Measurements from ENCODE around the gene MIB2. TPM values are rescaled to one million over a fixed set of nuclear protein-coding genes. Genes with fewer than 3 reads are reported as not detected.

MIB2 gene
- total and polyA plus RNA-seq, 2 donors (not counting 1 experiment from before 2014, with no cell fraction given): 94.0 to 95.9 TPM

DNA sequence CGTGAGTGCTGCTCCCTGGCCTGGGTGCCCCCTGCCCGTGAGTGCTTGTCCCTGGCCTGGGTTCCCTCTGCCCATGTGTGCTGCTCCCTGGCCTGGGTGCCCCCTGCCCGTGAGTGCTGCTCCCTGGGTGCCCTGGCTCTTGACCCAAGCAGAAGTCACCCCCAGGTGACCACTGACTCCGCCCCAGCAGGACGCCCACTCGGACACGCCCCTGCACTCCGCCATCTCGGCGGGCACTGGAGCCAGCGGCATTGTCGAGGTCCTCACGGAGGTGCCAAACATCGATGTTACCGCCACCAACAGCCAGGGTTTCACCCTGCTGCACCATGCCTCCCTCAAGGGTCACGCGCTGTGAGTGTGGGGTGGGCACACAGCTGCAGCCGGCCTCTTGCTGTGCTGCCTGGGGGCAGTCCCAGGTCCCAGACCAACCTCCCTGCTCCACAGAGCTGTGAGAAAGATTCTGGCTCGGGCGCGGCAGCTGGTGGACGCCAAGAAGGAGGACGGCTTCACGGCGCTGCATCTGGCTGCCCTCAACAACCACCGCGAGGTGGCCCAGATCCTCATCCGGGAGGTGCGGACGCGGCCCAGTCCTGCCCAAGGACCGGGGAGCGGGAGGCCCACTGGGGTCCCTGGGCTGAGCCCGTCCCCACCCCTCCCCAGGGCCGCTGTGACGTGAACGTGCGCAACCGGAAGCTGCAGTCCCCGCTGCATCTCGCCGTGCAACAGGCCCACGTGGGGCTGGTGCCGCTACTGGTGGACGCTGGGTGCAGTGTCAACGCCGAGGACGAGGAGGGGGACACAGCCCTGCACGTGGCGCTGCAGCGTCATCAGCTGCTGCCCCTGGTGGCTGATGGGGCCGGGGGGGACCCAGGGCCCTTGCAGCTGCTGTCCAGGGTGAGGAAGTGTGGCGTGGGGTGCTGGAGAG is 12.8 kb downstream of the MIB2 start:
- H3K4me3 Mint-ChIP-seq: no peak overlapping the region
- H3K4me2 ChIP-seq (replicated peaks; ENCODE audit: low read depth, low read length, poor library complexity, severe bottlenecking): peak overlapping the region; percentile 92

More for the DNA sequence above, 12.8 kb downstream of the MIB2 start:
- no peaks in the 10 kb centered on the region for H3K9me3 Mint-ChIP-seq (ENCODE audit: insufficient read depth)
- Histone ChIP-seq H2AFZ (ENCODE audit: insufficient read depth, low read depth, low read length, poor library complexity, severe bottlenecking) (no peak overlapping the region), H4K20me1 (ENCODE audit: control insufficient read depth, insufficient read depth, low read length, poor library complexity, severe bottlenecking) (no peaks in the 10 kb centered on the region), H3K27ac (ENCODE audit: low read length in 2 of 2) (no peak overlapping the region), H3K9ac (ENCODE audit: low read length) (no peak overlapping the region), H3K9me3 (ENCODE audit: control extremely low read depth in 1 of 3, control insufficient read depth in 2 of 3, insufficient read depth in 1 of 3, low read length in 2 of 3) (peaks cover 0 to 8% (median 0%) of the 10 kb centered on the region in 3 donors), H3K4me3 (ENCODE audit: control extremely low read depth in 1 of 5, extremely low read depth in 1 of 5, insufficient read depth in 1 of 5, low read depth in 2 of 5, low read length in 4 of 5) (no peak overlapping the region), H3K27me3 (replicated peaks in 1 of 4; ENCODE audit: control extremely low read depth in 1 of 4, control insufficient read depth in 3 of 4, insufficient read depth in 4 of 4, low read length in 3 of 4) (peaks cover 0 to 13% (median 4%) of the 10 kb centered on the region in 4 experiments), H3K36me3 (replicated peaks in 1 of 2; ENCODE audit: control extremely low read depth in 1 of 2, control insufficient read depth in 1 of 2, extremely low read depth in 1 of 2, insufficient read depth in 2 of 2, low read length in 1 of 2) (no peaks in the 10 kb centered on the region), H3K4me1 (ENCODE audit: control insufficient read depth in 2 of 2, insufficient read depth in 2 of 2, low read length in 2 of 2) (peaks cover 15 to 21% of the 10 kb centered on the region in 2 donors), H3K79me2 (ENCODE audit: control insufficient read depth, insufficient read depth, low read length) (no peaks in the 10 kb centered on the region)
- DNase-seq (peak; percentile 39), ATAC-seq (ENCODE audit: low read depth) (no peak)
- POLR2A ChIA-PET: interaction anchor here (0.6 to 2.5 kb wide), 4 partner anchors 13 to 281 kb away, joined by 3 to 19 read pairs (median 4); partner anchors contain the start of genes AURKAIP1 and MIB2
- CTCF ChIA-PET: no interaction called here
- no peak for TF ChIP-seq EZH2 (IDR thresholded peaks at IDR 0.05; ENCODE audit: borderline replicate concordance, insufficient read depth, low read depth, low read length, poor library complexity, severe bottlenecking)
- TF ChIP-seq, protein P1, sequence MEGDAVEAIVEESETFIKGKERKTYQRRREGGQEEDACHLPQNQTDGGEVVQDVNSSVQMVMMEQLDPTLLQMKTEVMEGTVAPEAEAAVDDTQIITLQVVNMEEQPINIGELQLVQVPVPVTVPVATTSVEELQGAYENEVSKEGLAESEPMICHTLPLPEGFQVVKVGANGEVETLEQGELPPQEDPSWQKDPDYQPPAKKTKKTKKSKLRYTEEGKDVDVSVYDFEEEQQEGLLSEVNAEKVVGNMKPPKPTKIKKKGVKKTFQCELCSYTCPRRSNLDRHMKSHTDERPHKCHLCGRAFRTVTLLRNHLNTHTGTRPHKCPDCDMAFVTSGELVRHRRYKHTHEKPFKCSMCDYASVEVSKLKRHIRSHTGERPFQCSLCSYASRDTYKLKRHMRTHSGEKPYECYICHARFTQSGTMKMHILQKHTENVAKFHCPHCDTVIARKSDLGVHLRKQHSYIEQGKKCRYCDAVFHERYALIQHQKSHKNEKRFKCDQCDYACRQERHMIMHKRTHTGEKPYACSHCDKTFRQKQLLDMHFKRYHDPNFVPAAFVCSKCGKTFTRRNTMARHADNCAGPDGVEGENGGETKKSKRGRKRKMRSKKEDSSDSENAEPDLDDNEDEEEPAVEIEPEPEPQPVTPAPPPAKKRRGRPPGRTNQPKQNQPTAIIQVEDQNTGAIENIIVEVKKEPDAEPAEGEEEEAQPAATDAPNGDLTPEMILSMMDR (IDR thresholded peaks at IDR 0.05): no peak
- H3K27ac Mint-ChIP-seq: no peak overlapping the region
- peaks cover 3% of the 10 kb centered on the region for H3K27me3 Mint-ChIP-seq
- intact Hi-C loops (cut with micrococcal nuclease): no loop called here
- WGBS (ENCODE audit: insufficient coverage): 95% methylated on average over 53 of the region's 53 CpGs
- H3K4me1 Mint-ChIP-seq: peaks cover 4% of the 10 kb centered on the region

All from B cell (primary cell).